Activated naive CD8-positive, alpha-beta T cell treated with anti-CD3 and anti-CD28 coated beads, Interleukin-2, amount 10 ng/mL, durations not matched to agents 7 days and 5 days (primary cell): ENCODE measurements around the gene CEP295NL. TPM values are rescaled to one million over a fixed set of nuclear protein-coding genes. Genes with fewer than 3 reads are reported as not detected.
"Not testable (repeated sequence)": the region's sequence is repeated elsewhere in the genome, so short reads cannot be mapped to it uniquely, and the experiment has no call there.

Source experiments
- ATAC-seq: fragments of 150-1000 bp; cut with Tn5 transposase; one replicate; pipeline ENCODE4 v1.10.0; 2021; ENCODE audit warnings: low read depth, moderate library complexity
- POLR2A ChIA-PET: fragments of 350-600 bp; sonication (Branson Sonifier 250); formaldehyde crosslinking; loops from one replicate; lab custom pipeline; 2021; ENCODE audit warnings: antibody characterized with exemption; lab: Charles Lee
- DNase-seq: peaks from one replicate; pipeline ENCODE4 v3.0.0; 2021
- H3K27ac Mint-ChIP-seq: one replicate; pipeline ENCODE4 v1.8.0; 2022; ENCODE audit warnings: mild to moderate bottlenecking, mixed read lengths
- H3K27me3 Mint-ChIP-seq: one replicate; pipeline ENCODE4 v1.8.0; 2022; ENCODE audit warnings: mild to moderate bottlenecking, moderate library complexity, mixed read lengths
- H3K36me3 Mint-ChIP-seq: one replicate; pipeline ENCODE4 v1.8.0; 2021; ENCODE audit warnings: mild to moderate bottlenecking, mixed read lengths
- H3K4me1 Mint-ChIP-seq: one replicate; pipeline ENCODE4 v1.8.0; 2021; ENCODE audit warnings: mixed read lengths
- H3K4me3 Mint-ChIP-seq: one replicate; pipeline ENCODE4 v1.8.0; 2022; ENCODE audit warnings: mild to moderate bottlenecking, moderate library complexity, mixed read lengths
- H3K9me3 Mint-ChIP-seq: one replicate; pipeline ENCODE4 v1.8.0; 2021; ENCODE audit warnings: mixed read lengths
- total RNA-seq, 2 experiments: library from RNA; stranded (reverse); gene quantifications; one replicate each; pipeline ENCODE4 v1.2.3, GENCODE V29; 2021

The CEP295NL gene
- total RNA-seq, 2 experiments from 2014 or later = 0.23 TPM; not detected in 1

DNA sequence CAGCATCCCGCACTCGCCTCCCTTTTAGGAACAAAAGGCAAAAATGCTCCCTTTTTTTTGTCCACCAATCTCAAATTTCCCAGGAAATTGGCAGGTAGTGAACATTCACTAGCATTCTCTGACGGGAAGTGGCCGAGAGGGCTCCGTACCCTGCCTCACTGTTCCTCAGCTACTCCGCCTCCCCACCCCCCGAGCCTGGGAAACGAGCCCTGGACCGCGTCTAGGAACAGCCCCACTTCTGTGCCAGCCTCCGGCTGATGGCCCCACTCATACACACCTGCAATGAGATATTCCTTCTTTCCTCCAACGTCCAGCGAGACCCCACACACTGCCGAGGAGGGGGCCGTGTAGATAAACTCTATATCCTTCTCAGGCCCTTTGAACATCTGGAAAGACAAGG lies 32.4 kb downstream of the CEP295NL start:
- no peaks in the 10 kb centered on the region for H3K27me3 Mint-ChIP-seq
- POLR2A ChIA-PET = no interaction called here
- no peaks in the 10 kb centered on the region for H3K36me3 Mint-ChIP-seq
- no peak for ATAC-seq
- no peak for DNase-seq
- H3K4me3 Mint-ChIP-seq = no peak overlapping the region
- H3K9me3 Mint-ChIP-seq = no peaks in the 10 kb centered on the region
- no peak overlapping the region for H3K27ac Mint-ChIP-seq
- H3K4me1 Mint-ChIP-seq = no peaks in the 10 kb centered on the region

GRCh38 chr17:78868391-78868790 lies 34.6 kb downstream of the CEP295NL start:
- Mint-ChIP-seq H3K27ac (no peak overlapping the region), H3K4me3 (no peak overlapping the region), H3K4me1 (peaks cover 1% of the 10 kb centered on the region), H3K36me3 (no peaks in the 10 kb centered on the region), H3K9me3 (no peaks in the 10 kb centered on the region), H3K27me3 (no peaks in the 10 kb centered on the region)
- no peak for ATAC-seq
- POLR2A ChIA-PET = no interaction called here
- no peak for DNase-seq

- H3K4me3 Mint-ChIP-seq, H3K4me1 Mint-ChIP-seq, H3K27ac Mint-ChIP-seq, H3K9me3 Mint-ChIP-seq, DNase-seq, ATAC-seq, H3K36me3 Mint-ChIP-seq, POLR2A ChIA-PET, H3K27me3 Mint-ChIP-seq: not testable (repeated sequence)
Measured at GRCh38 chr17:78867046-78867445, 36.0 kb downstream of the CEP295NL start.

GRCh38 chr17:78865682-78866390 lies 37.2 kb downstream of the CEP295NL start:
- H3K36me3 Mint-ChIP-seq = no peaks in the 10 kb centered on the region
- peak; percentile 73 for DNase-seq
- ATAC-seq = peak; percentile 79
- no peaks in the 10 kb centered on the region for H3K27me3 Mint-ChIP-seq
- POLR2A ChIA-PET = interaction anchor here (0.7 kb wide), 1 partner anchor 15 kb away, joined by 3 read pairs; no protein-coding TSS in a partner anchor
- H3K27ac Mint-ChIP-seq = no peak overlapping the region
- no peaks in the 10 kb centered on the region for H3K9me3 Mint-ChIP-seq
- H3K4me3 Mint-ChIP-seq = no peak overlapping the region
- H3K4me1 Mint-ChIP-seq = peaks cover 1% of the 10 kb centered on the region

- Mint-ChIP-seq H3K27ac (no peak overlapping the region), H3K9me3 (no peaks in the 10 kb centered on the region), H3K27me3 (no peaks in the 10 kb centered on the region), H3K4me1 (peaks cover 1% of the 10 kb centered on the region), H3K4me3 (no peak overlapping the region), H3K36me3 (no peaks in the 10 kb centered on the region)
- no peak for DNase-seq
- POLR2A ChIA-PET = no interaction called here
- ATAC-seq = no peak
Measured at GRCh38 chr17:78864117-78864516, 38.9 kb downstream of the CEP295NL start.

DNA sequence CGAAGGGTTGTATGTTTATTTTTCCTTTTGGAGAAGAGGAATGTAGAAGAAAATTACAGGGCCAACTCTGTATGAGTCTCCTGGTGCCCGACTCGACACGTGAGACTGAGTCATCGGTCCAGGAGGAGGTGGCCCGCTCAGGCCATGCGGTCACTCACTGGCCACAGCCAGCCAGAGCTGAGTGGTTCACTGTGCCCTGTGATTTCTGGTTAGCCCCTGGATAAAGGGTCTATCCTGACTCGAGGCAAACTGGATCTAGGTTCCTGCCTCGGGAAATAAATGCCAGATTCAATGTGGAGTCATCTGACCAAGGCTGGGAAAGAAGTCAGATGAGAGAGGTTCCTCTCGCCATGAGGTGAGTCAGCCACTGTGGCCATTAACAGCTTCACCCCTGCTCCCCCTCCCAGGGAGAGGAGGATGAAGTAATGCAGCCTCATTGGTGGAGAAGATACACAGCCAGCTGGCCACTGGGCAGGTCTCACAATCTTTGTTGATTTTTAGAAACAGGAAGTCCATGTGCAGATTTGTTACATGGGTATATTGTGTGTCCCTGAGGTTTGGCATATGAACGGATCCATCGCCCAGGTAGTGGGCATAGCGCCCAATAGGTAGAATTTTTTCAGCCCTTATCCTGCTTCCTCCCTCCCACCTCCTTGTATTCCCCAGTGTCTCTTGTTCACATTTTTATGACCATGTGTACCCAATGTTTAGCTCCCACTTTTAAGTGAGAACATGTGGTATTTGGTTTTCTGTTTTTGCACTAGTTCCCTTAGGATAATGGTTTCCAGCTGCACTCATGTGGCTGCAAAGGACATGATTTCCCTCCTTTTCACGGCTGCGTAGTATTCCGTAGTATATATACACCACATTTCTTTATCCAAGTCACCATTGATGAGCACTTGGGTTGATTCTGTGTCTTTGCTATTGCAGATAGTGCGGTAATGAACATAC lies 40.7 kb downstream of the CEP295NL start:
- no peaks in the 10 kb centered on the region for H3K27me3 Mint-ChIP-seq
- H3K4me3 Mint-ChIP-seq = no peak overlapping the region
- no peak overlapping the region for H3K27ac Mint-ChIP-seq
- POLR2A ChIA-PET = no interaction called here
- H3K36me3 Mint-ChIP-seq = no peaks in the 10 kb centered on the region
- peaks cover 1% of the 10 kb centered on the region for H3K4me1 Mint-ChIP-seq
- ATAC-seq (no peak), DNase-seq (no peak)
- no peaks in the 10 kb centered on the region for H3K9me3 Mint-ChIP-seq

DNA sequence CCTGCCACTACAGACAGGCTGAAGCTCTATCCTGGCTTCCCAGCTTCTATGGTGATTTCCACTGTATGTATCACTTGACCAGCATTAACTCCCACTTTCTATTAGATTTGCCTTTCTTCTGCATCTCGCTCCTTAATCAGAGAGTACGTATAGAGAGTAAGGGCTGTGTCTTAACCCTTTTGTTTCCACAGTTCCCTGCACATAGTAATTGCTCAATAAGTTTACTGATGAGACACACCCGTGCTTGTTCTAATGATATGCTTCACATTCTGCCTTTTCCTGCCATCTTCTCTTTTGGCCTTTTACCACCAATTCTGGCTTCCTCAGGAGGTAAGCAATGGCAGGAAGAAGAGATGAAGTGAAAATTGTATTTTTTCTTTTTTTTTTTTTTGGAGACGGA lies 41.8 kb downstream of the CEP295NL start:
- H3K4me1 Mint-ChIP-seq = peaks cover 1% of the 10 kb centered on the region
- no peaks in the 10 kb centered on the region for H3K27me3 Mint-ChIP-seq
- POLR2A ChIA-PET = interaction anchor here (0.7 kb wide), 1 partner anchor 107 kb away, joined by 4 read pairs; no protein-coding TSS in a partner anchor
- H3K36me3 Mint-ChIP-seq = no peaks in the 10 kb centered on the region
- ATAC-seq (no peak), DNase-seq (no peak)
- H3K27ac Mint-ChIP-seq = no peak overlapping the region
- H3K4me3 Mint-ChIP-seq = no peak overlapping the region
- no peaks in the 10 kb centered on the region for H3K9me3 Mint-ChIP-seq

DNA sequence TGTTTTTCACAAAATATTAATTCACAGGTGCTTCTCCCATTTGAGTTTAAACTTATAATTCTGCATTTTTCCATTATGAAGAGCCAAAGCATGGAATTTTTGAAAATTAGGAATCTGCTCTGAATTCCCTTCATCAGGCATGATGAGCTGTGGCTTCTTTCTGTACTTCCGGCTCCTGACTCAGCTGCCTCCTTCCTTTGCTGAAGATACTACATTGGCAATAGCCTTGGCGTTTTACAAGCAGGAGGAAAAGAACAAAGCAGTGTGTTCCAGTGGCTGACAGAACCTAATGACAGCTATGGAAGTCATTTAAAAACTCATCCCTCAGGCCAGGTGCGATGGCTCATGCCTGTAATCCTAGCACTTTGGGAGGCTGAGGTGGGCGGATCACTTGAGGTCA lies 44.0 kb downstream of the CEP295NL start:
- no peak overlapping the region for H3K4me3 Mint-ChIP-seq
- DNase-seq = no peak
- ATAC-seq = no peak
- no peaks in the 10 kb centered on the region for H3K27me3 Mint-ChIP-seq
- H3K36me3 Mint-ChIP-seq = no peaks in the 10 kb centered on the region
- no peaks in the 10 kb centered on the region for H3K4me1 Mint-ChIP-seq
- POLR2A ChIA-PET = no interaction called here
- no peak overlapping the region for H3K27ac Mint-ChIP-seq
- no peaks in the 10 kb centered on the region for H3K9me3 Mint-ChIP-seq

GRCh38 chr17:78857266-78857665 lies 45.7 kb downstream of the CEP295NL start:
- no peaks in the 10 kb centered on the region for H3K27me3 Mint-ChIP-seq
- ATAC-seq = no peak
- no peaks in the 10 kb centered on the region for H3K4me1 Mint-ChIP-seq
- H3K4me3 Mint-ChIP-seq = no peak overlapping the region
- H3K9me3 Mint-ChIP-seq = no peaks in the 10 kb centered on the region
- POLR2A ChIA-PET = no interaction called here
- no peak overlapping the region for H3K27ac Mint-ChIP-seq
- DNase-seq = no peak
- no peaks in the 10 kb centered on the region for H3K36me3 Mint-ChIP-seq

DNA sequence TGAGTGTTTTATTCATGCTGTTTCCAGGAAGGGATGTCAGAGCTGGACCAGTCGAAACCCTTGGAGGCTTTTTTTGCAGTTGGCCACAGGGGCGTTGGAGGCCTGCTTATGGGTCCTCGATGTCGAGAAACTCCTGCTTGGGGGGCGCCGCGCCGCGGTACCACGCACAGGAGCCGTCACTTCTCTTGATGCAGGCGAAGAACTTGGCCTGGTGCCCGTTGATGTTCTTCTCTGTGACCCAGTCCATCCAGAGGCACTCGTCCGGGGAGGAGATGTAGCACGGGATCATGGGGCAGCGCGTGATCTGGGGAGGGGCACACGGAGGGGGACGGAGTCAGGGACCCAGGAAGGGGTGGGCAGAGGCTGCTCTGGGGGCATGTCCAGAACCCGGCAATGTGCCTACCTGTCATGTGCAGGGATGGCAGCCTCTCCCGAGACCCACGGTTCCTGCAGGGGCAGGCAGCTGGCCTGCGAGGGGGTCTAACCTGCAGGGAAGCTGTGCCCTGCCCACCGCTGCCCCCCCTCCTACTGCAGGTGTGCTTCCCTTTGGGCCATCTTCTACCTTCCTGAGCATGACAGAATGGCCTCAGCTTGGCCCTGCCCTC lies 47.3 kb downstream of the CEP295NL start:
- no peak for DNase-seq
- Mint-ChIP-seq H3K36me3 (no peaks in the 10 kb centered on the region), H3K27ac (no peak overlapping the region), H3K4me3 (no peak overlapping the region), H3K4me1 (no peaks in the 10 kb centered on the region), H3K27me3 (no peaks in the 10 kb centered on the region), H3K9me3 (no peaks in the 10 kb centered on the region)
- POLR2A ChIA-PET = no interaction called here
- no peak for ATAC-seq

- no peak for DNase-seq
- H3K4me1 Mint-ChIP-seq = no peaks in the 10 kb centered on the region
- no peak overlapping the region for H3K27ac Mint-ChIP-seq
- POLR2A ChIA-PET = no interaction called here
- no peak overlapping the region for H3K4me3 Mint-ChIP-seq
- no peaks in the 10 kb centered on the region for H3K9me3 Mint-ChIP-seq
- ATAC-seq = no peak
- no peaks in the 10 kb centered on the region for H3K36me3 Mint-ChIP-seq
- H3K27me3 Mint-ChIP-seq = no peaks in the 10 kb centered on the region
Measured at GRCh38 chr17:78854508-78854907, 48.5 kb downstream of the CEP295NL start.

DNA sequence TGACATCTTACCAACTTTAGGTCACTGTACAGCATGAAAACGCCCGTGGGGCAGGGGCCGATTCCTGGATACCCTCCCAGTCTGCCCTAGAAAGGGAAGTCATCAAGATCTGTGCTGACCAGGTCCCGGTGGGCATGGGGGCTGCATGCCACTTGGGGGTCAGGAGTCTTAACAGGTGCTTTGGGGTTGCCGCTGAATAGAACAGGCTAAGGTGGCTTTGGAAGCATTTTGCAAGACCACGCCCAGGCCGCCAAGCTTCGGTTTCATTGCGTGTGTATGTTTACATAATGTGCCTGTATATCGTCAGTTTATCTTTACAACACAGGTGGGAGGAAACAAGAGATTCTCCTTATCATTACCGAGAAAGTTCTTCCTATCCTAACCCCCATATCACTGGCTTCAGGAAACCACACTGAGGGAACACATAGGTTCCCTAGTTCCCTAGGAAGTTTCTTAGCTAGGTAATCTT lies 49.0 kb downstream of the CEP295NL start:
- Mint-ChIP-seq H3K4me1 (no peaks in the 10 kb centered on the region), H3K27ac (no peak overlapping the region), H3K36me3 (no peaks in the 10 kb centered on the region), H3K9me3 (no peaks in the 10 kb centered on the region), H3K4me3 (no peak overlapping the region), H3K27me3 (no peaks in the 10 kb centered on the region)
- POLR2A ChIA-PET = no interaction called here
- ATAC-seq (no peak), DNase-seq (no peak)

GRCh38 chr17:78852709-78853121 lies 50.3 kb downstream of the CEP295NL start:
- no peaks in the 10 kb centered on the region for H3K27me3 Mint-ChIP-seq
- no peak for DNase-seq
- POLR2A ChIA-PET = interaction anchor here (0.7 kb wide), 1 partner anchor 19 kb away, joined by 3 read pairs; no protein-coding TSS in a partner anchor
- H3K27ac Mint-ChIP-seq = no peak overlapping the region
- no peaks in the 10 kb centered on the region for H3K9me3 Mint-ChIP-seq
- no peaks in the 10 kb centered on the region for H3K4me1 Mint-ChIP-seq
- no peak overlapping the region for H3K4me3 Mint-ChIP-seq
- ATAC-seq = no peak
- H3K36me3 Mint-ChIP-seq = no peaks in the 10 kb centered on the region
